ENCODE data around the gene NLGN3.

The NLGN3 gene

GRCh38 chrX:71216485-71216884 is 71.8 kb downstream of the NLGN3 start:
- DNase-seq, result no peak

- no peak for DNase-seq
These were observed 72.7 kb downstream of the NLGN3 start for GRCh38 chrX:71217298-71217697.
